Measurements from ENCODE around the gene TPST1. TPM values are rescaled to one million over a fixed set of nuclear protein-coding genes. Genes with fewer than 3 reads are reported as not detected.

The TPST1 gene
- total and polyA plus RNA-seq, 9 of the 15 experiments (the other 6 are each of a cell fraction or from before 2014, with no cell fraction given) = 0.15 to 2.2 (median 0.53) TPM

DNA sequence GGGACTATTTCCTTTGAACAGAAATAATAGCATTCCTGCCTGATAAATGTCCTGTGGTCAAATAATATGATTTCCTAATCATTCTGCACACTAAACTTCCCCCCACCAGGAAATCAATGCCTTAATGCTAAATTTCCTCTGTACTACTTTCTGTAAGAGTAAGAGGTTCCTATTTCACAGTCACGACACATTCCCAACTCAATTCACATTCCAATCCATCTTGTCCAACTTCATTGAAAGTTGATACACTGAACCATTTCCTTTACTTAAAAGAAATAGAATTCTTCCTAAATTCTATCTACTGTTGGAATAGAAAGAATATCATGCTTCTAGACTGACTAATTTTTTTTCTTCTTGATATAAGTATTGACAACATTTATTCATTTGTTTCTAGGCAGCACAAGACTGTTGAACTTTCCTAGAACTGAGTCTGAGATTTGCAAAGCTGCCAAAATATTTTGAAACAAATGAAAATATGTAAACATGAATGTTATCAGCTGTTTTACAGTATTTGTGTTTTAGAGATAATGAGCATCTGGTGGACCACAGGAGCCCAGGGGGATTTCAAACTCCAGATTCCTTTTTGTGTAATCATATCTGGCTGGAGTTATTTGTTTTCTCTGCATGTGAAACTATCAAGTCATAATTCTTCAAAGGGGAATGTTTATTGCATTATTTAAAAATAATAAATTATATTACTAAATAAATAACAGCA, 121.5 kb downstream of the TPST1 start:
- CTCF ChIA-PET (ENCODE audit: low intra/inter-chr PET ratio) = no interaction called here
- WGBS (ENCODE audit: insufficient coverage, low coverage, missing lambda C conversion rate) = 6% methylated on average over 1 of the region's 1 CpG

More for the DNA sequence above, 121.5 kb downstream of the TPST1 start:
- no peaks in the 10 kb centered on the region for H3K79me2 ChIP-seq (ENCODE audit: control insufficient read depth, insufficient read depth, low read length)
- POLR2A ChIA-PET = no interaction called here
- no peaks in the 10 kb centered on the region; a peak in 2 of 5 replicates for H3K27me3 ChIP-seq (ENCODE audit: control insufficient read depth in 2 of 2, insufficient read depth in 2 of 2, low read length in 2 of 2)
- DNase-seq (ENCODE audit: extremely low read depth in 1 of 4, low spot score in 3 of 4) = no peak
- no peaks in the 10 kb centered on the region for H3K4me1 ChIP-seq (replicated peaks in 1 of 2; ENCODE audit: control insufficient read depth in 2 of 2, insufficient read depth in 2 of 2, low read length in 2 of 2)
- no peaks in the 10 kb centered on the region for H3K36me3 ChIP-seq (ENCODE audit: control insufficient read depth, insufficient read depth, low read length)
- H3K9me3 ChIP-seq (replicated peaks; ENCODE audit: control insufficient read depth, insufficient read depth, low read depth, low read length) = no peaks in the 10 kb centered on the region
- H4K20me1 ChIP-seq (replicated peaks; ENCODE audit: control insufficient read depth, insufficient read depth, low read length) = no peaks in the 10 kb centered on the region
- ATAC-seq = no peak
- no peak for FAIRE-seq
- intact Hi-C loops (cut with micrococcal nuclease) (no loop called here), in situ Hi-C loops (cut with MboI) (no loop called here)
- TF ChIP-seq CBFA2T3 (IDR thresholded peaks at IDR 0.05) (peak; percentile 31), SP1 (CRISPR knock-in tag; IDR thresholded peaks at IDR 0.05) (no peak), TEAD1 (CRISPR knock-in tag; IDR thresholded peaks at IDR 0.05) (peak in 1 of 2 experiments; percentile 44; a peak in 1 of 4 replicates), RCOR1 (IDR thresholded peaks at IDR 0.05; ENCODE audit: borderline replicate concordance in 1 of 2, low read depth in 2 of 2, low read length in 2 of 2) (peak in 1 of 2 experiments; percentile 68; a peak in 2 of 4 replicates), NCOR1 (IDR thresholded peaks at IDR 0.05) (peak; percentile 8; the same call in 1 of the 2 replicates), KDM1A (IDR thresholded peaks at IDR 0.05) (peak; percentile 70 to 79), ZBTB43 (CRISPR knock-in tag; IDR thresholded peaks at IDR 0.05) (no peak), PPARD (CRISPR knock-in tag; IDR thresholded peaks at IDR 0.05) (no peak), KLF13 (tag; IDR thresholded peaks at IDR 0.05; ENCODE audit: borderline replicate concordance, low read depth) (no peak), SOX6 (IDR thresholded peaks at IDR 0.05) (peak; percentile 70; the same call in 1 of the 2 replicates), FOXA3 (CRISPR knock-in tag; conservative IDR thresholded peaks at IDR 0.05 in 1 of 2, IDR thresholded peaks at IDR 0.05 in 1 of 2) (peak in 1 of 2 experiments; percentile 50; a peak in 2 of 4 replicates)
- no peak overlapping the region for H3K4me3 ChIP-seq
- BruUV-seq (replicated peaks) = no TSS peak
- no peaks in the 10 kb centered on the region for H3K9me1 ChIP-seq (ENCODE audit: control insufficient read depth, insufficient read depth, low read length)
- H3K27ac ChIP-seq (ENCODE audit: extremely low read depth, low read depth, low read length) = no peak overlapping the region
- no peak overlapping the region for H2AFZ ChIP-seq (ENCODE audit: low read depth, low read length)
- H3K9ac ChIP-seq (ENCODE audit: insufficient read depth in 1 of 2, low read depth in 2 of 2, low read length in 2 of 2) = no peak overlapping the region
- no peak overlapping the region for H3K4me2 ChIP-seq (ENCODE audit: insufficient read depth, low read length)

Measured in K562 (cell line).